OCI-LY7 (cell line): ENCODE results near the gene GGT5.
"Not testable (repeated sequence)": the region's sequence is repeated elsewhere in the genome, so short reads cannot be mapped to it uniquely, and the experiment has no call there.

Experiments used
- CTCF ChIP-seq: fragments of 200-600 bp; sonication (generic); conservative IDR thresholded peaks from 2 replicates; pipeline ENCODE4 v1.5.1; 2014; ENCODE audit warnings: mild to moderate bottlenecking, antibody characterized with exemption, low read length, moderate library complexity, mixed read lengths
- EZH2phosphoT487 ChIP-seq: fragments of 200-600 bp; sonication (generic); IDR thresholded peaks from 2 replicates; pipeline ENCODE4 v1.6.1; 2018; ENCODE audit warnings: low read depth, borderline replicate concordance, mild to moderate bottlenecking, mixed run types, antibody characterized with exemption, low read length, moderate library complexity, mixed read lengths

DNA sequence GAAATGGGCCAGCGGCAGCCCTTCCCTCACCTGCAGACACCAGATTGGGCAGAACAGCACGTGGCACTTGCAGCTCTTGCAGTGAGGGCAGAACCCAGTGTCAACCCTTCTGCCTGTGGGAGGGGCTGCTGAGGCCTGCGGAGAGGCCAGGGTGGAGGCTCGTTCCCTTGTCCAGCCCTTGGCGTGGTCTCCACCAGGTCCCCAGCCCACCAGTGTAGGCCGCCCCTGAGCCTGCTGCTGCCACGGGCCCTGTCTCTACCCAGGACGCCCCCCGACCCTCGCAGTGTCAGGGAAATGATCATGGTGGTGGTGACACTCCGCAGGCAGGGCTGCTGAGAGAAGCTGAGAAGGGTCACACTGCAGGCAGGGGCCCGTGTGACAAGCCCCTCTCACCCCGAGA, 11.3 kb upstream of the GGT5 start:
- not testable (repeated sequence) for TF ChIP-seq CTCF, EZH2phosphoT487
